Measurements from ENCODE around the gene GGT6.
A peak's percentile ranks its signal among the peaks of the same experiment; 100 is the strongest.

Gene GGT6

GRCh38 chr17:4560421-4560820 lies at the start of gene GGT6:
TSS of gene GGT6 (minus strand) at chr17:4560577. CDS start at chr17:4560521, 56 bp downstream.
- H3K27ac ChIP-seq = no peak within 1 kb of the TSS
- no peak for TF ChIP-seq CTCF (conservative IDR thresholded peaks at IDR 0.05)

- H3K27ac ChIP-seq = no peak overlapping the region
- TF ChIP-seq CTCF (conservative IDR thresholded peaks at IDR 0.05) = no peak
Measured at GRCh38 chr17:4610162-4610561, 49.8 kb upstream of the GGT6 start.

GRCh38 chr17:4609761-4610160 lies 49.4 kb upstream of the GGT6 start:
- H3K27ac ChIP-seq = no peak overlapping the region
- no peak for TF ChIP-seq CTCF (conservative IDR thresholded peaks at IDR 0.05)

- H3K27ac ChIP-seq = no peak overlapping the region
- TF ChIP-seq CTCF (conservative IDR thresholded peaks at IDR 0.05) = no peak
Measured at GRCh38 chr17:4607773-4608187, 47.4 kb upstream of the GGT6 start.

- no peak for TF ChIP-seq CTCF (conservative IDR thresholded peaks at IDR 0.05)
- H3K27ac ChIP-seq = no peak overlapping the region
Measured at GRCh38 chr17:4607261-4607741, 46.9 kb upstream of the GGT6 start.

GRCh38 chr17:4605826-4606225 lies 45.4 kb upstream of the GGT6 start:
- TF ChIP-seq CTCF (conservative IDR thresholded peaks at IDR 0.05) = no peak
- H3K27ac ChIP-seq = no peak overlapping the region

- H3K27ac ChIP-seq = peak overlapping the region; percentile 2; the same call in 1 of the 2 replicates
Measured at GRCh38 chr17:4604736-4605135, 44.4 kb upstream of the GGT6 start.

- H3K27ac ChIP-seq = peak overlapping the region; percentile 2; the same call in 1 of the 2 replicates
- TF ChIP-seq CTCF (conservative IDR thresholded peaks at IDR 0.05) = no peak
Measured at GRCh38 chr17:4604111-4604644, 43.8 kb upstream of the GGT6 start.

All from VCaP (cell line).